Endometrial microvascular endothelial cells (primary cell): ENCODE measurements around the gene ITGAD. TPM values are rescaled to one million over a fixed set of nuclear protein-coding genes. Genes with fewer than 3 reads are reported as not detected.
"Not testable (repeated sequence)": the region's sequence is repeated elsewhere in the genome, so short reads cannot be mapped to it uniquely, and the experiment has no call there.

ENCODE experiments used
- in situ Hi-C: cut with HindIII; loops from 2 replicates; pipeline ENCODE4 v1.10.0; 2017; ENCODE audit warnings: low sequenced_read_pairs, low pct_unique_long_range_greater_than_20kb; ENCODE audit errors: inconsistent ontology term
- total RNA-seq: library from RNA; depleted of rRNA; stranded (reverse); fragments of >200 nt; gene quantifications from one replicate; pipeline ENCODE4 v1.2.3, GENCODE V29; 2015; ENCODE audit errors: inconsistent ontology term

ITGAD gene
- total RNA-seq, 1 donor from 2014 or later = not detected

GRCh38 chr16:31397701-31398100 lies 4.6 kb downstream of the ITGAD start:
- in situ Hi-C loops = no loop called here

DNA sequence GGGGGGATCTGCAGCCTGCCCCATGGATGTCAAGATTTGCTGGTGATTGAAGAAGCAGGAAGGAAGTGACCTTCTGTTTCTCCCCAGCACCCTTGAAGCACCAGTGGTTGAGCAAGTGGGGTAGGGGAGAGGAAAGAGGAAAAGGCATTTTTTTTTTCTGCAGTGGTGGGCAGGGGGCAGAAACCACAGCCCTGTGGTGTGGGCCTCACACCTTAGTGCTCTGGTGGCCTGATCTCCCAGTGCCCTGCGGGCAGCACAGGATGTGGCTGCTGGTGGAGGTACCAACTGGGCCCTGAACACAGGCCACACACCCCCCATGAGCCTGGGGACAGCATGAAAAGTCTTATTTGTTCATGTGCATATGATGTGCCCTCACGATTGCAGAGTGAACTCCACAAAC lies 7.1 kb downstream of the ITGAD start:
- in situ Hi-C loops = no loop called here

GRCh38 chr16:31401436-31401835 lies 8.3 kb downstream of the ITGAD start:
- in situ Hi-C loops = no loop called here

DNA sequence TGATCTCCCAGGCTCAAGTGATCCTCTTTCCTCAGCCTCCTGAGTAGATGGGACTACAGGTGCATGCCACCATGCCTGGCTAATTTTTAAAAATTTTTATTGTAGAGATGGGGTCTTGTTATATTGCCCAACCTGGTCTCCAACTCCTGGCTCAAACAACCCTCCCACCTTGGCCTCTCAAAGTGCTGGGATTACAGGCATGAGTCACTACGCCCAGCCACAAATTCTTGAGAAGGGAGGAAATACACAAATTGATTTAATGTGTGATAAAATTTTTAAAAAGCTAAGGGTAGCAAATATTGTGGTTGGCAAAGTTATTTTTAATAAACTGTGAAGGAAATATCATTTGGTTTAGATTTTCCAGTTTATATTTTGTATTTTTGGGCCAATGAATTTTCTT lies 9.6 kb downstream of the ITGAD start:
- in situ Hi-C loops = no loop called here

DNA sequence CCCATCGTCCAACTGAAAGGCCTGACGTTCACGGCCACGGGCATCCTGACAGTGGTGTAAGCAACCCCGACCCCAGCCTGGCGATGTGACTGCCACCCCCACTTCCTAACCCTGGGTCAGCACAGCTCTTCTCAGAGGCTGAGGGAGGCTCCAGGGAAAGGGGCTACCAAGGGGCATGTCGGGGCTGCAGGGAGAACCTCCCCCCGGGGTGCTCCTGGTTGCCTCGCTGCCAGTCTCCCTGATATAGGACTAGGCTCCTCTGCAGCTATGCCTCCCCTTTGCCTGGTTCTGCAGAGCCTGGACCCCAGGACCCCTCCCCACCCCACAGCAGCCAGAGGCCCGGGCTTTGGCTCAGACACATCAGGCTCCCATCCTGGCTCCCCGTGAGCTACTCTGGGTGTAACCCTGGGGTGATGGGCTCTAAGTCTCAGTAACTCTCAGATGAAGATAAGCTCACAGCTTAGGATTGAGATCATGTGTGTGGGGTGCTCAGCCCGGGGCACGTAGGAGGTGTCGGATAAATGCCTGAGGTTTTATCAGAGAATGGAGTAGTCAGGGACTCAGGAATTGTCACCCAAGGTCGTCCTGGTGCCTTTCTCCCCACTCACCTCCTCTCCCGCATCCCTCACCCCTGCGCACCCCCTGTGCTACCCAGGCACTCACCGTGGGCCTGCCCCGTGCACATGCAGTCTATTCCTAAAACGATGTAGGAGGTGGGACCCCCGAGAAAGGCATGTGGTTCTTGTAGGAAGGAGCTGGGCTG lies 10.6 kb downstream of the ITGAD start:
- in situ Hi-C loops = no loop called here

DNA sequence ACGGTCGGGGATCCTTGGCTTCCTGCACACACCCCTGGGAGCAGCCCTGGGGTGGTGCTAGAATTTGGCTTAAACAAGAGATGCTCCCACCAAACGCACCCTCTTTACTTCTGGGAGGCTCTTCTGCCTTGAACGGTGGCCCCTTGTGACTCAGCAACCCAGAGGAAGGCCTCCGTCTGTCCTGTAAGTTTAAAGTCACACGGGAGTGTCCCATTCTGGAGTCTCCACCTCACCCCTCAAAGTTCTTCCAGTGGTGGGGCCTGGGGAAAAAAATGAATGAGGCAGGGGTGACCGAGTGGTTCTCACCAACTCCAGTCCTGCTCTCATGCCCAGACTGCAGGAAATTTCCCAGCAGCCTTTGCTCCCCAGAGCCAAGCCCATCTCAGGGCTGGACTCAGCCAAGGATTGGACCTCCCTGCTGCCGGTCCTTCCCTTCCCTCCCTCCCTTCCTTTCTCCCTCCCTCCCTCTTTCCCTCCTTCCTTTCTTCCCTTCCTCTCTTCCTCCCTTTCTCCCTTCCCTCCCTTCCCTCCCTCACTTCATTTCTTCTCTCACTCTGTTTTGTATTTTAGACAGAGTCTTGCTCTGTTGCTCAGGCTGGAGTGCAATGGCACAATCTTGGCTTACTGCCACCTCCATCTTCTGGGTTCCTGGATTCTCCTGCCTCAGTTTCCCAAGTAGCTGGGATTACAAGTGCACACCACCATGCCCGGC lies 11.4 kb downstream of the ITGAD start:
- in situ Hi-C loops = no loop called here

DNA sequence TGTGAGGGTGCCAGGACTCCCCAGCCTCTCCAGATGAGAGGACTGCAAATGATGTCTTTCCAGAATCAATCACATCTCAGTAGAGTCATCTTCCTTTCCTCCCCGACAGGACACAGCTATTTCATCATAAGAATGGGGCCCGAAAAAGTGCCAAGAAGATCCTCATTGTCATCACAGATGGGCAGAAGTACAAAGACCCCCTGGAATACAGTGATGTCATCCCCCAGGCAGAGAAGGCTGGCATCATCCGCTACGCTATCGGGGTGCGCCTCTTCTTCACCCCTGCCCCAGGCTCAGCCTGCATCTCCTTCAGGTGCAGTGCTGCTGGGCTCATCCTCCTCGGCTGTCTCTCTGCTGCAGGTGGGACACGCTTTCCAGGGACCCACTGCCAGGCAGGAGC lies 14.3 kb downstream of the ITGAD start:
- in situ Hi-C loops = no loop called here

- in situ Hi-C loops = no loop called here
Observed at GRCh38 chr16:31409433-31409832, 16.3 kb downstream of the ITGAD start.

DNA sequence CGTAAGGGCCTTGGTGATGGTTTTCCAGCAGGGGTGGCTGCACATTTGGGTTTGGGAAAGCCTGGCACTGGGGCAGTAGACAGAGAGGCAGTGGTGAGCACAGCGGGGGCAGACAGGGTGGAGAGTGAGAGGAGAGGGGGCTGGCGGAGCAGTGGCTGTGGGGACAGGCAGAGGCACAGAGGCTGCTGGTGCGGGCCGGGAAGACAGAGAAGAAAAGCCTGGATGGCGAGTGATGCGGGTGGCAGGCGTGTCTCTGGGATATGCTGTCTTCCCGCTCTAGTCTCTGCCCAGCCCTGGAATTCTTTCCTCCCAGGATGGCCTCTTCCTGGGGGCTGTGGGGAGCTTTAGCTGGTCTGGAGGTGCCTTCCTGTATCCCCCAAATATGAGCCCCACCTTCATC lies 16.9 kb downstream of the ITGAD start:
- in situ Hi-C loops = no loop called here

GRCh38 chr16:31411024-31411844 lies 18.1 kb downstream of the ITGAD start:
- in situ Hi-C loops = no loop called here

DNA sequence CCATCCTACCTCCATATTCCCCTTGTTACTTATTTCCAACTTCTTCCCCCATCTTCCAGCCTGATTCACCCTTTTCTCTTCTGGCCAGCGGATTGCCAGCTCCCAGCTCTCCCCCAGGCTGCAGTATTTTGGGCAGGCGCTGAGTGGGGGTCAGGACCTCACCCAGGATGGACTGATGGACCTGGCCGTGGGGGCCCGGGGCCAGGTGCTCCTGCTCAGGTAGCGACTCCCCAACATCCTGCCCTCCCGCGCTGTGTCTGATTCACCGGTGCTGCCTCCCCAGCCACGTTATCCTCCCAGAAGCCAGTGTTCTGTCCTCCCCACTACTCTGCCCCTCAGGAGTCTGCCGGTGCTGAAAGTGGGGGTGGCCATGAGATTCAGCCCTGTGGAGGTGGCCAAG lies 19.6 kb downstream of the ITGAD start:
- in situ Hi-C loops = no loop called here

DNA sequence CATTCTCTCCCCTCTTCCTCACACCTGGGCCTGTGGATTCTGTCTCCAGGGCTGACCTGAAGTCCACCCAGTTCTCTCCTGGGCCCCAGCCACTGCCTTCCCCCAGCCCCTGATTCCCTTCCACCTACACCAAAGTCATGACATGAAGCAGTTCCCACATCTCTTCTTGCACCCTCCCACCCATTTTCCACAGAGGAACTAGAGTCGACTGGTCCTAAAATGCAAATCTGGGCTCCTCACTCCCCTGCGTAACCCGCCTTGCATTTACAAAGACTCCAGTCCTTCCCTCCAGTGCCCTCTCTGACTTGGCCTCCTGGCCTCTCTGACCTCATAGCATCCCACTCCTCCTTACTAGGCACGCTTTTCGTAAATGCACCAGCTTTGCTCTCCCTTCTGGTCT lies 20.2 kb downstream of the ITGAD start:
- in situ Hi-C loops = no loop called here

GRCh38 chr16:31413943-31414342 lies 20.8 kb downstream of the ITGAD start:
- in situ Hi-C loops = no loop called here

- in situ Hi-C loops = no loop called here
Observed at GRCh38 chr16:31414706-31415105, 21.6 kb downstream of the ITGAD start.

DNA sequence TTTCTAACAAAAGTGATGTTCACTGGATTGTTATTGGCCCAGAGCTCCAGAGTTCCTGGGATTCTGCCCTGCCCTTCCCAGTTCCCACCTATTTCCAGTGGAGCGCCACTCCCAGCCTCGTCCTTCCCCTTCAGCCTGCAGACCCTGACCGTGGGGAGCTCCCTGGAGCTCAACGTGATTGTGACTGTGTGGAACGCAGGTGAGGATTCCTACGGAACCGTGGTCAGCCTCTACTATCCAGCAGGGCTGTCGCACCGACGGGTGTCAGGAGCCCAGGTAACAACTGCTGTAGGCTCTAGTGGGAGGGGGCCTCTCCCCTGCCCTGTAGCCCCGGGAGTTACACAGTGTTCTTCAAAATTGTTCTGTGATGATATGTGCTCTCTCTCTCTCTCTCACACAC lies 23.2 kb downstream of the ITGAD start:
- in situ Hi-C loops = no loop called here

- in situ Hi-C loops = not testable (repeated sequence)
Observed at GRCh38 chr16:31417036-31417435, 23.9 kb downstream of the ITGAD start.

DNA sequence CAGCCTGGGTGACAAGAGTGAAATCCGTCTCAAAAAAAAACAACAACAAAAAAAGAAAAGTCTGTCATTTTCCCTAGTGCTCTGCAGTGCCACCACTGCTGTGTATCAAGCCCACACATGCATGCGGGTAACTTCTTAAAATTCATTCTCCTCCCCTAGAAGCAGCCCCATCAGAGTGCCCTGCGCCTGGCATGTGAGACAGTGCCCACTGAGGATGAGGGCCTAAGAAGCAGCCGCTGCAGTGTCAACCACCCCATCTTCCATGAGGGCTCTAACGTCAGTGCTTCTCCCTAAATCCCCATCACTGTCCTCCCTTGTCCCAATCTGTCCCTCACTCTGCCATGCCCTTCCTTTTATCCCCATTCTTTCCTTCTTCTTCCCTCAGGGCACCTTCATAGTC lies 24.8 kb downstream of the ITGAD start:
- in situ Hi-C loops = no loop called here

DNA sequence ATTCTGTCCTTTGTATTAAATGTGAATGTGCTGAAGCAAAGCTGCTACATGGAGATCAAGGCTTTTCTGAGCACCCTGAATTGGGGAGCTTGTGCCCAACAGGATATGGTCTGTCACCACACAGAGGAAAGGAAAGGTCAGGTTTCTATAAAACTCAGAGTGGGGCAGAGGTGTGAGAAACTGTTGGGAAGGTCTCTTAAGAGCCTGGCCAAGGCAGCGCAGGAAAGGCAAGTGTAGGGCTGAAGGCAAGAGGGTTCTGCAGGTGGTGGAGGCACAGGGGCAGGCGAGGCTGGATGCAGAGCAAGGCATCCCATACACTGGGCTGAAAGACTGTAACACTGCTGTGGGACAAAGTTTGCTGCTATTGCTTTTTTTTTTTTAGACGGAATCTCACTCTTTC lies 26.9 kb downstream of the ITGAD start:
- in situ Hi-C loops = no loop called here

- in situ Hi-C loops = no loop called here
Observed at GRCh38 chr16:31421587-31421986, 28.5 kb downstream of the ITGAD start.

DNA sequence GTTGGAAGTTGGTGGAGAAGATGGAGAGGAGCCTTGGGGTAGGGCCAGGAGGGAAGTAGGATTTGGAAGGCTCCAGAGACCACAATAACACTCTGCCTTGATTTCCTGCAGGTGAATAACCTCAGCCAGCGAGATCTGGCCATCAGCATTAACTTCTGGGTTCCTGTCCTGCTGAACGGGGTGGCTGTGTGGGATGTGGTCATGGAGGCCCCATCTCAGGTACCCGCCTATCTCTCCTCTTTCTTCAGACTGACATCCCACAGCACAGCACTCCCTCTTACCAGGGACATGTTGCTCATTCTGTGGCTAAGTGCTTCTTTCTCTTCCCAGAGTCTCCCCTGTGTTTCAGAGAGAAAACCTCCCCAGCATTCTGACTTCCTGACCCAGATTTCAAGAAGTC lies 30.1 kb downstream of the ITGAD start:
- in situ Hi-C loops = no loop called here
